Measurements from ENCODE around the gene BIK.

The BIK gene

GRCh38 chr22:43127166-43127908, 16.8 kb downstream of the BIK start:
- DNase-seq (ENCODE audit: low spot score), result no peak
- Histone ChIP-seq H3K27ac (no peak overlapping the region), H3K4me3 (no peak overlapping the region)
- no peak for TF ChIP-seq CTCF (IDR thresholded peaks at IDR 0.05)

GRCh38 chr22:43128116-43128515, 17.6 kb downstream of the BIK start:
- TF ChIP-seq CTCF (IDR thresholded peaks at IDR 0.05), result no peak
- DNase-seq (ENCODE audit: low spot score), result no peak
- no peak overlapping the region for H3K27ac ChIP-seq
- no peak overlapping the region for H3K4me3 ChIP-seq

- DNase-seq (ENCODE audit: low spot score), result no peak
- H3K27ac ChIP-seq, result no peak overlapping the region
- H3K4me3 ChIP-seq, result no peak overlapping the region
- TF ChIP-seq CTCF (IDR thresholded peaks at IDR 0.05), result no peak
Observed at GRCh38 chr22:43128928-43129424, 18.4 kb downstream of the BIK start.

GRCh38 chr22:43129426-43130425, 19.2 kb downstream of the BIK start:
- no peak overlapping the region for H3K27ac ChIP-seq

GRCh38 chr22:43131773-43132501, 21.4 kb downstream of the BIK start:
- no peak for TF ChIP-seq CTCF (IDR thresholded peaks at IDR 0.05)
- Histone ChIP-seq H3K27ac (peak overlapping the region; percentile 44 to 77), H3K4me3 (no peak overlapping the region)
- no peak for DNase-seq (ENCODE audit: low spot score)

More at GRCh38 chr22:43129426-43130425, 19.2 kb downstream of the BIK start:
- DNase-seq (ENCODE audit: low spot score), result no peak
- H3K4me3 ChIP-seq, result no peak overlapping the region
- TF ChIP-seq CTCF (IDR thresholded peaks at IDR 0.05), result no peak

GRCh38 chr22:43133401-43133800, 22.9 kb downstream of the BIK start:
- no peak overlapping the region for H3K4me3 ChIP-seq
- DNase-seq (ENCODE audit: low spot score), result no peak
- no peak overlapping the region for H3K27ac ChIP-seq
- no peak for TF ChIP-seq CTCF (IDR thresholded peaks at IDR 0.05)

Measured in coronary artery (tissue), 2 donors.